DMS79 treated with DMSO at 0.1 percent for 48 hours (cell line): ENCODE measurements around the gene UCK1.

Experiments used
- DNase-seq: peaks from one replicate; lab custom pipeline; 2025; lab: John Stamatoyannopoulos, UW

The UCK1 gene

GRCh38 chr9:131530920-131531832, at the start of gene UCK1:
UCK1 (minus strand) TSS chr9:131531263; CDS start chr9:131531174, 89 bp downstream.
- DNase-seq: peak; percentile 61

GRCh38 chr9:131580358-131580757, 49.3 kb upstream of the UCK1 start:
- DNase-seq: no peak

GRCh38 chr9:131579789-131580211, 48.7 kb upstream of the UCK1 start:
- no peak for DNase-seq

GRCh38 chr9:131578731-131579504, 47.9 kb upstream of the UCK1 start:
- DNase-seq: no peak

- DNase-seq: no peak
Observed at GRCh38 chr9:131578021-131578420, 47.0 kb upstream of the UCK1 start.

- DNase-seq: no peak
Observed at GRCh38 chr9:131577005-131578000, 46.2 kb upstream of the UCK1 start.

- no peak for DNase-seq
Observed at GRCh38 chr9:131575946-131576853, 45.1 kb upstream of the UCK1 start.

- DNase-seq: no peak
Observed at GRCh38 chr9:131574730-131575640, 43.9 kb upstream of the UCK1 start.

GRCh38 chr9:131567910-131568309, 36.8 kb upstream of the UCK1 start:
- DNase-seq: no peak

- no peak for DNase-seq
Observed at GRCh38 chr9:131566158-131566557, 35.1 kb upstream of the UCK1 start.

- no peak for DNase-seq
Observed at GRCh38 chr9:131565369-131565768, 34.3 kb upstream of the UCK1 start.

GRCh38 chr9:131562032-131562959, 31.2 kb upstream of the UCK1 start:
- no peak for DNase-seq

- DNase-seq: no peak
Observed at GRCh38 chr9:131559421-131560000, 28.4 kb upstream of the UCK1 start.

- no peak for DNase-seq
Observed at GRCh38 chr9:131557855-131558548, 26.9 kb upstream of the UCK1 start.

- DNase-seq: no peak
Observed at GRCh38 chr9:131555841-131556673, 25.0 kb upstream of the UCK1 start.

- DNase-seq: no peak
Observed at GRCh38 chr9:131554843-131555351, 23.8 kb upstream of the UCK1 start.
